Right lobe of liver (tissue), 6 donors: ENCODE measurements around the gene TTC23. TPM values are rescaled to one million over a fixed set of nuclear protein-coding genes. Genes with fewer than 3 reads are reported as not detected.

ENCODE experiments used
- ATAC-seq, 4 donors: fragments of 200-7000 bp; cut with Tn5 transposase; one replicate each; pipeline ENCODE4 v1.9.1; 2020; ENCODE audit warnings: mild to moderate bottlenecking in 4 of 4, moderate library complexity in 4 of 4
- DNase-seq, 3 donors: peaks; one replicate each; pipeline ENCODE4 v3.0.0-alpha.2; 2020
- H3K27ac ChIP-seq, 3 donors: fragments of 200-600 bp; one replicate each; pipeline ENCODE4 v1.8.0; 2022
- H3K27me3 ChIP-seq, 2 donors: fragments of 200-600 bp; one replicate each; pipeline ENCODE4 v1.8.0; 2022
- H3K36me3 ChIP-seq, 4 donors: fragments of 200-600 bp; sonication (generic) in 1 of 4; one replicate each; pipeline versions ENCODE4 v1.5.1 to v1.8.0; 2017 to 2022; ENCODE audit warnings: control low read depth in 1 of 4
- H3K4me1 ChIP-seq, 4 donors: fragments of 200-600 bp; sonication (generic) in 1 of 4; one replicate each; pipeline versions ENCODE4 v1.5.1 to v1.8.0; 2017 to 2022; ENCODE audit warnings: control low read depth in 1 of 4
- H3K4me3 ChIP-seq, 3 donors: fragments of 200-600 bp; one replicate each; pipeline ENCODE4 v1.8.0; 2022
- H3K9me3 ChIP-seq, 4 donors: fragments of 200-600 bp; sonication (generic) in 1 of 4; one replicate each; pipeline versions ENCODE4 v1.5.1 to v1.8.0; 2017 to 2022; ENCODE audit warnings: control low read depth in 1 of 4
- POLR2A ChIP-seq: fragments of 450-650 bp; IDR thresholded peaks from one replicate; pipeline ENCODE4 v1.6.1; 2017; ENCODE audit warnings: antibody characterized with exemption, mild to moderate bottlenecking
- WGBS: methylation state at CpG from one replicate; pipeline ENCODE4 v1.1.6; 2018; ENCODE audit warnings: low coverage, low lambda C conversion rate; ENCODE audit not compliant: insufficient coverage; ENCODE audit errors: missing lambda C conversion rate; 5-methylcytosine and 5-hydroxymethylcytosine counted together
- intact Hi-C, 2 donors: fragments of 100-400 bp; cut with DNase I; formaldehyde crosslinking; loops; one replicate each; pipeline versions ENCODE4 v1.11.2 to v1.14.1; 2022
- total RNA-seq, 6 experiments: library from RNA; depleted of rRNA in 2 of 6; stranded (reverse); fragments of >200 nt in 2 of 6; fragmentation: NEBNext Ultra II Directional in 3 of 6; extraction: Animal tissue kit (Norgen Biotek cat#: 25700) in 3 of 6; gene quantifications; one replicate each; pipeline versions ENCODE4 v1.1.0 to v1.2.4, GENCODE V29; 2016 to 2023
- TF ChIP-seq, protein P1 (sequence below), 4 donors: fragments of 200-600 bp in 3 of 4; fragments of 450-650 bp in 1 of 4; IDR thresholded peaks; one replicate each; pipeline versions ENCODE4 v1.5.1 to v1.8.0; 2016 to 2022; ENCODE audit warnings: antibody characterized with exemption in 4 of 4, mild to moderate bottlenecking in 2 of 4
- donor health status: DM: no; HTN: yes; CAD: no.
- donor health status: DM: no; HTN: no; CAD: no.
- donor health status: DM: no; HTN: no; CAD: no.
- donor health status: DM: no; HTN: yes; CAD: no.
- donor health status: DM: no; HTN: yes; CAD: no.

The TTC23 gene
- total RNA-seq, 6 experiments from 2014 or later, result 6.1 to 18.4 (median 9.1) TPM

- H3K27me3 ChIP-seq, result no peaks in the 10 kb centered on the region
- no peak for TF ChIP-seq POLR2A
- TF ChIP-seq, protein P1, sequence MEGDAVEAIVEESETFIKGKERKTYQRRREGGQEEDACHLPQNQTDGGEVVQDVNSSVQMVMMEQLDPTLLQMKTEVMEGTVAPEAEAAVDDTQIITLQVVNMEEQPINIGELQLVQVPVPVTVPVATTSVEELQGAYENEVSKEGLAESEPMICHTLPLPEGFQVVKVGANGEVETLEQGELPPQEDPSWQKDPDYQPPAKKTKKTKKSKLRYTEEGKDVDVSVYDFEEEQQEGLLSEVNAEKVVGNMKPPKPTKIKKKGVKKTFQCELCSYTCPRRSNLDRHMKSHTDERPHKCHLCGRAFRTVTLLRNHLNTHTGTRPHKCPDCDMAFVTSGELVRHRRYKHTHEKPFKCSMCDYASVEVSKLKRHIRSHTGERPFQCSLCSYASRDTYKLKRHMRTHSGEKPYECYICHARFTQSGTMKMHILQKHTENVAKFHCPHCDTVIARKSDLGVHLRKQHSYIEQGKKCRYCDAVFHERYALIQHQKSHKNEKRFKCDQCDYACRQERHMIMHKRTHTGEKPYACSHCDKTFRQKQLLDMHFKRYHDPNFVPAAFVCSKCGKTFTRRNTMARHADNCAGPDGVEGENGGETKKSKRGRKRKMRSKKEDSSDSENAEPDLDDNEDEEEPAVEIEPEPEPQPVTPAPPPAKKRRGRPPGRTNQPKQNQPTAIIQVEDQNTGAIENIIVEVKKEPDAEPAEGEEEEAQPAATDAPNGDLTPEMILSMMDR (IDR thresholded peaks at IDR 0.05), result no peak
- H3K9me3 ChIP-seq, result no peaks in the 10 kb centered on the region
- no peaks in the 10 kb centered on the region for H3K36me3 ChIP-seq
- H3K27ac ChIP-seq, result no peak overlapping the region
- H3K4me3 ChIP-seq, result no peak overlapping the region
- WGBS, result 92% methylated on average over 11 of the region's 22 CpGs
- H3K4me1 ChIP-seq, result no peaks in the 10 kb centered on the region
- ATAC-seq (no peak), DNase-seq (no peak)
- intact Hi-C loops, result no loop called here
Measured at GRCh38 chr15:99118801-99119546, 130.4 kb downstream of the TTC23 start.

DNA sequence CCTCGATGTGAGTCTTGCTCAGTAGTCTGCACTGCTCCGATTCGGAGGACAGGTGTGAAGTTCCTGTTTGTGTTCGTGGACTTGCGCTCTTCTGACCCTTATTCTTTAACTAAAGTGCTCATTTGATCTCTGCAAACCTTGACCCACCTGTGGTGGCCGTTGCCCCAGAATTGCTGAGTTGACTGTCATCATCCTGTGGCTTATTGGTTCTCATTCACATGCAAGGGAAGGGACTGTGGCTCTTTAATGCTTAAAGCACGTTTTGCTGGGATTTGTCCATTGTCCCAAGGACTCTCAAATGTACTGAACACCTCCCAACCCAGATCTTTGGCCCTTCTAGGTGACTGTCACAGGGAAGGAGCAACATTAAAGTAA is 131.1 kb downstream of the TTC23 start:
- no peak overlapping the region for H3K27ac ChIP-seq
- intact Hi-C loops, result no loop called here
- no peak for DNase-seq
- TF ChIP-seq POLR2A, result no peak
- TF ChIP-seq, protein P1 (IDR thresholded peaks at IDR 0.05), result no peak
- H3K27me3 ChIP-seq, result no peaks in the 10 kb centered on the region
- H3K4me1 ChIP-seq, result no peaks in the 10 kb centered on the region
- H3K4me3 ChIP-seq, result no peak overlapping the region
- H3K36me3 ChIP-seq, result no peaks in the 10 kb centered on the region
- H3K9me3 ChIP-seq, result no peaks in the 10 kb centered on the region
- no peak for ATAC-seq
- 80% methylated on average over 7 of the region's 7 CpGs for WGBS

- intact Hi-C loops, result no loop called here
- no peaks in the 10 kb centered on the region for H3K9me3 ChIP-seq
- no peaks in the 10 kb centered on the region for H3K4me1 ChIP-seq
- H3K36me3 ChIP-seq, result no peaks in the 10 kb centered on the region
- ATAC-seq (no peak), DNase-seq (no peak)
- H3K4me3 ChIP-seq, result no peak overlapping the region
- no peak overlapping the region for H3K27ac ChIP-seq
- H3K27me3 ChIP-seq, result no peaks in the 10 kb centered on the region
- 100% methylated on average over 10 of the region's 20 CpGs for WGBS
- TF ChIP-seq POLR2A, result no peak
- TF ChIP-seq, protein P1 (IDR thresholded peaks at IDR 0.05), result no peak
Measured at GRCh38 chr15:99117563-99118257, 131.7 kb downstream of the TTC23 start.

DNA sequence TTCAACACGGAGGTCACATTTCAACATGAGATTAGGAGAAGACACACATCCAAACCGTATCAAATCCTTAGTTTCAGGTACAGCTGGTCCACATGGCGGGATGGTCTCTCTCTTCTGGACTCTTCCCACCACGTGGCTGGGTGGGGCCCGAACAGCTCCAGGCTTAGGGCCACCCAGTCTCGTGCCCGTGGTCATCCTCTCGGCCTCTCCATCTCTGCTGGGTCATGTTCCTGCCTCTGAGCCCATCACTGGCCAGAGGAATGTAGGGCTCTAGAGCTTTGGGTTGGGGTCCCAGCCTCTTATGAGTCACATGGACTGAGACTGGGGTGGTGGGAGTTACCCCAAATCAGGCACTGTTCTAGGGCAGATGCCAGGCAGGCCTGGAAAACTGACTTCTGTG is 132.3 kb downstream of the TTC23 start:
- no peak for DNase-seq
- no peak overlapping the region for H3K27ac ChIP-seq
- H3K9me3 ChIP-seq, result no peaks in the 10 kb centered on the region
- 93% methylated on average over 6 of the region's 8 CpGs for WGBS
- H3K4me1 ChIP-seq, result no peaks in the 10 kb centered on the region
- no peak for ATAC-seq
- TF ChIP-seq, protein P1 (IDR thresholded peaks at IDR 0.05), result no peak
- no peak for TF ChIP-seq POLR2A
- H3K4me3 ChIP-seq, result no peak overlapping the region
- no peaks in the 10 kb centered on the region for H3K36me3 ChIP-seq
- no peaks in the 10 kb centered on the region for H3K27me3 ChIP-seq
- intact Hi-C loops, result no loop called here
